ENCODE results near the gene SHISA3. TPM values are rescaled to one million over a fixed set of nuclear protein-coding genes. Genes with fewer than 3 reads are reported as not detected.

The SHISA3 gene
- polyA plus RNA-seq, 4 donors = 0.45 to 32.3 (median 6.7) TPM

GRCh38 chr4:42411803-42412202, 14.5 kb downstream of the SHISA3 start:
- FAIRE-seq (no peak), DNase-seq (no peak)
- Histone ChIP-seq H3K27me3 (ENCODE audit: control insufficient read depth in 3 of 3, insufficient read depth in 3 of 3, low read length in 3 of 3) (no peaks in the 10 kb centered on the region), H3K4me1 (ENCODE audit: control insufficient read depth in 3 of 3, insufficient read depth in 2 of 3, low read depth in 1 of 3, low read length in 2 of 3) (no peaks in the 10 kb centered on the region), H3K36me3 (ENCODE audit: control insufficient read depth in 3 of 3, insufficient read depth in 2 of 3, low read depth in 1 of 3, low read length in 3 of 3) (peaks cover 0 to 6% (median 6%) of the 10 kb centered on the region in 3 donors), H3K9me3 (ENCODE audit: control insufficient read depth in 2 of 2, insufficient read depth in 1 of 2, low read depth in 1 of 2, low read length in 1 of 2) (no peaks in the 10 kb centered on the region), H3K27ac (ENCODE audit: low read depth in 1 of 3, low read length in 2 of 3) (no peak overlapping the region), H3K4me3 (ENCODE audit: low read depth in 1 of 3, low read length in 3 of 3) (no peak overlapping the region)
- WGBS, 3 donors = 85 to 97% (median 93%) methylated on average over 4 of the region's 4 CpGs

GRCh38 chr4:42412251-42412650, 15.0 kb downstream of the SHISA3 start:
- WGBS, 3 donors = 58 to 91% (median 83%) methylated on average over 2 of the region's 2 CpGs
- Histone ChIP-seq H3K36me3 (ENCODE audit: control insufficient read depth in 3 of 3, insufficient read depth in 2 of 3, low read depth in 1 of 3, low read length in 3 of 3) (peaks cover 0 to 6% (median 6%) of the 10 kb centered on the region in 3 donors), H3K9me3 (ENCODE audit: control insufficient read depth in 2 of 2, insufficient read depth in 1 of 2, low read depth in 1 of 2, low read length in 1 of 2) (no peaks in the 10 kb centered on the region), H3K4me1 (ENCODE audit: control insufficient read depth in 3 of 3, insufficient read depth in 2 of 3, low read depth in 1 of 3, low read length in 2 of 3) (no peaks in the 10 kb centered on the region), H3K27ac (ENCODE audit: low read depth in 1 of 3, low read length in 2 of 3) (no peak overlapping the region), H3K4me3 (ENCODE audit: low read depth in 1 of 3, low read length in 3 of 3) (no peak overlapping the region), H3K27me3 (ENCODE audit: control insufficient read depth in 3 of 3, insufficient read depth in 3 of 3, low read length in 3 of 3) (no peaks in the 10 kb centered on the region)
- no peak for FAIRE-seq
- no peak for DNase-seq

GRCh38 chr4:42415281-42415680, 18.0 kb downstream of the SHISA3 start:
- DNase-seq (no peak), FAIRE-seq (no peak)
- H3K4me3 ChIP-seq (ENCODE audit: low read depth in 1 of 3, low read length in 3 of 3) = no peak overlapping the region
- H3K36me3 ChIP-seq (ENCODE audit: control insufficient read depth in 3 of 3, insufficient read depth in 2 of 3, low read depth in 1 of 3, low read length in 3 of 3) = peaks cover 0 to 9% (median 8%) of the 10 kb centered on the region in 3 donors
- WGBS, 3 donors = 47 to 90% (median 88%) methylated on average over 1 of the region's 1 CpG
- no peak overlapping the region for H3K27ac ChIP-seq (ENCODE audit: low read depth in 1 of 3, low read length in 2 of 3)
- no peaks in the 10 kb centered on the region for H3K9me3 ChIP-seq (ENCODE audit: control insufficient read depth in 2 of 2, insufficient read depth in 1 of 2, low read depth in 1 of 2, low read length in 1 of 2)
- no peaks in the 10 kb centered on the region for H3K27me3 ChIP-seq (ENCODE audit: control insufficient read depth in 3 of 3, insufficient read depth in 3 of 3, low read length in 3 of 3)
- H3K4me1 ChIP-seq (ENCODE audit: control insufficient read depth in 3 of 3, insufficient read depth in 2 of 3, low read depth in 1 of 3, low read length in 2 of 3) = no peaks in the 10 kb centered on the region

- 55 to 85% (median 82%) methylated on average over 3 of the region's 3 CpGs for WGBS, 3 donors
- no peak overlapping the region for H3K27ac ChIP-seq (ENCODE audit: low read depth in 1 of 3, low read length in 2 of 3)
- H3K4me3 ChIP-seq (ENCODE audit: low read depth in 1 of 3, low read length in 3 of 3) = no peak overlapping the region
- no peaks in the 10 kb centered on the region for H3K27me3 ChIP-seq (ENCODE audit: control insufficient read depth in 3 of 3, insufficient read depth in 3 of 3, low read length in 3 of 3)
- FAIRE-seq = no peak
- no peaks in the 10 kb centered on the region for H3K4me1 ChIP-seq (ENCODE audit: control insufficient read depth in 3 of 3, insufficient read depth in 2 of 3, low read depth in 1 of 3, low read length in 2 of 3)
- no peak for DNase-seq
- peaks cover 0 to 10% (median 8%) of the 10 kb centered on the region in 3 donors for H3K36me3 ChIP-seq (ENCODE audit: control insufficient read depth in 3 of 3, insufficient read depth in 2 of 3, low read depth in 1 of 3, low read length in 3 of 3)
- no peaks in the 10 kb centered on the region for H3K9me3 ChIP-seq (ENCODE audit: control insufficient read depth in 2 of 2, insufficient read depth in 1 of 2, low read depth in 1 of 2, low read length in 1 of 2)
Observed at GRCh38 chr4:42416017-42416416, 18.7 kb downstream of the SHISA3 start.

GRCh38 chr4:42417550-42417949, 20.3 kb downstream of the SHISA3 start:
- Histone ChIP-seq H3K4me3 (ENCODE audit: low read depth in 1 of 3, low read length in 3 of 3) (no peak overlapping the region), H3K27ac (ENCODE audit: low read depth in 1 of 3, low read length in 2 of 3) (no peak overlapping the region), H3K4me1 (ENCODE audit: control insufficient read depth in 3 of 3, insufficient read depth in 2 of 3, low read depth in 1 of 3, low read length in 2 of 3) (no peaks in the 10 kb centered on the region), H3K27me3 (ENCODE audit: control insufficient read depth in 3 of 3, insufficient read depth in 3 of 3, low read length in 3 of 3) (no peaks in the 10 kb centered on the region), H3K36me3 (ENCODE audit: control insufficient read depth in 3 of 3, insufficient read depth in 2 of 3, low read depth in 1 of 3, low read length in 3 of 3) (peaks cover 0 to 15% (median 15%) of the 10 kb centered on the region in 3 donors), H3K9me3 (ENCODE audit: control insufficient read depth in 2 of 2, insufficient read depth in 1 of 2, low read depth in 1 of 2, low read length in 1 of 2) (no peaks in the 10 kb centered on the region)
- no peak for FAIRE-seq
- no peak for DNase-seq
- WGBS, 3 donors = 94 to 98% (median 95%) methylated on average over 3 of the region's 3 CpGs

- WGBS, 3 donors = 80 to 97% (median 93%) methylated on average over 5 of the region's 5 CpGs
- Histone ChIP-seq H3K36me3 (ENCODE audit: control insufficient read depth in 3 of 3, insufficient read depth in 2 of 3, low read depth in 1 of 3, low read length in 3 of 3) (peaks cover 0 to 10% (median 10%) of the 10 kb centered on the region in 3 donors), H3K27me3 (ENCODE audit: control insufficient read depth in 3 of 3, insufficient read depth in 3 of 3, low read length in 3 of 3) (no peaks in the 10 kb centered on the region), H3K27ac (ENCODE audit: low read depth in 1 of 3, low read length in 2 of 3) (no peak overlapping the region), H3K9me3 (ENCODE audit: control insufficient read depth in 2 of 2, insufficient read depth in 1 of 2, low read depth in 1 of 2, low read length in 1 of 2) (no peaks in the 10 kb centered on the region), H3K4me1 (ENCODE audit: control insufficient read depth in 3 of 3, insufficient read depth in 2 of 3, low read depth in 1 of 3, low read length in 2 of 3) (no peaks in the 10 kb centered on the region), H3K4me3 (ENCODE audit: low read depth in 1 of 3, low read length in 3 of 3) (no peak overlapping the region)
- DNase-seq = no peak
- no peak for FAIRE-seq
Observed at GRCh38 chr4:42420140-42420539, 22.9 kb downstream of the SHISA3 start.

GRCh38 chr4:42425146-42426065, 28.1 kb downstream of the SHISA3 start:
- H3K9me3 ChIP-seq (ENCODE audit: control insufficient read depth in 2 of 2, insufficient read depth in 1 of 2, low read depth in 1 of 2, low read length in 1 of 2) = no peaks in the 10 kb centered on the region
- no peak overlapping the region for H3K4me3 ChIP-seq (ENCODE audit: low read depth in 1 of 3, low read length in 3 of 3)
- H3K27ac ChIP-seq (ENCODE audit: low read depth in 1 of 3, low read length in 2 of 3) = no peak overlapping the region
- DNase-seq (no peak), FAIRE-seq (no peak)
- H3K4me1 ChIP-seq (ENCODE audit: control insufficient read depth in 3 of 3, insufficient read depth in 2 of 3, low read depth in 1 of 3, low read length in 2 of 3) = no peaks in the 10 kb centered on the region
- H3K36me3 ChIP-seq (ENCODE audit: control insufficient read depth in 3 of 3, insufficient read depth in 2 of 3, low read depth in 1 of 3, low read length in 3 of 3) = peaks cover 0 to 16% (median 10%) of the 10 kb centered on the region in 3 donors
- 93 to 98% (median 97%) methylated on average over 19 of the region's 19 CpGs for WGBS, 3 donors
- H3K27me3 ChIP-seq (ENCODE audit: control insufficient read depth in 3 of 3, insufficient read depth in 3 of 3, low read length in 3 of 3) = no peaks in the 10 kb centered on the region

- Histone ChIP-seq H3K27ac (ENCODE audit: low read depth in 1 of 3, low read length in 2 of 3) (no peak overlapping the region), H3K36me3 (ENCODE audit: control insufficient read depth in 3 of 3, insufficient read depth in 2 of 3, low read depth in 1 of 3, low read length in 3 of 3) (peaks cover 0 to 11% (median 4%) of the 10 kb centered on the region in 3 donors), H3K27me3 (ENCODE audit: control insufficient read depth in 3 of 3, insufficient read depth in 3 of 3, low read length in 3 of 3) (no peaks in the 10 kb centered on the region), H3K4me3 (ENCODE audit: low read depth in 1 of 3, low read length in 3 of 3) (no peak overlapping the region), H3K9me3 (ENCODE audit: control insufficient read depth in 2 of 2, insufficient read depth in 1 of 2, low read depth in 1 of 2, low read length in 1 of 2) (no peaks in the 10 kb centered on the region), H3K4me1 (ENCODE audit: control insufficient read depth in 3 of 3, insufficient read depth in 2 of 3, low read depth in 1 of 3, low read length in 2 of 3) (no peaks in the 10 kb centered on the region)
- 94 to 100% (median 94%) methylated on average over 2 of the region's 2 CpGs for WGBS, 3 donors
- FAIRE-seq (no peak), DNase-seq (no peak)
Observed at GRCh38 chr4:42428036-42428435, 30.7 kb downstream of the SHISA3 start.

Measured in small intestine (tissue), 7 donors.